Measurements from ENCODE around the gene MRPL20.
"Not testable (repeated sequence)": the region's sequence is repeated elsewhere in the genome, so short reads cannot be mapped to it uniquely, and the experiment has no call there.

DNA sequence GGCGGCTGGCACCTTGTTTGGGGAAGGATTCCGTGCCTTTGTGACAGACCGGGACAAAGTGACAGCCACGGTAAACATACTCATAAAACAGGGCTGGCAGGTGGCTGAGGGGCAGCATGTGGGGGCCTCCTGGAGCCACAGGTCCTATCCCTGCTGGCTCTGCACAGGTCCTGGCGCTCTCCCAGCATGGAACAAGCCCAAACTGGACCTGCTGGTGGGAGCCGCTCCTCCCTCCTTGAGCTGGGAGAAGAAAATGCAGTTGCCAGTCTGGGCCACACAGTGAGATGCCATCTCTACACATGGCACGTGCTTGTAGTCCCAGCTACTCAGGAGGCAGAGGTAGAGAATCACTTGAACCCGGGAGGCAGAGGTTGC lies 45.3 kb upstream of the MRPL20 start:
- TF ChIP-seq, protein P1, sequence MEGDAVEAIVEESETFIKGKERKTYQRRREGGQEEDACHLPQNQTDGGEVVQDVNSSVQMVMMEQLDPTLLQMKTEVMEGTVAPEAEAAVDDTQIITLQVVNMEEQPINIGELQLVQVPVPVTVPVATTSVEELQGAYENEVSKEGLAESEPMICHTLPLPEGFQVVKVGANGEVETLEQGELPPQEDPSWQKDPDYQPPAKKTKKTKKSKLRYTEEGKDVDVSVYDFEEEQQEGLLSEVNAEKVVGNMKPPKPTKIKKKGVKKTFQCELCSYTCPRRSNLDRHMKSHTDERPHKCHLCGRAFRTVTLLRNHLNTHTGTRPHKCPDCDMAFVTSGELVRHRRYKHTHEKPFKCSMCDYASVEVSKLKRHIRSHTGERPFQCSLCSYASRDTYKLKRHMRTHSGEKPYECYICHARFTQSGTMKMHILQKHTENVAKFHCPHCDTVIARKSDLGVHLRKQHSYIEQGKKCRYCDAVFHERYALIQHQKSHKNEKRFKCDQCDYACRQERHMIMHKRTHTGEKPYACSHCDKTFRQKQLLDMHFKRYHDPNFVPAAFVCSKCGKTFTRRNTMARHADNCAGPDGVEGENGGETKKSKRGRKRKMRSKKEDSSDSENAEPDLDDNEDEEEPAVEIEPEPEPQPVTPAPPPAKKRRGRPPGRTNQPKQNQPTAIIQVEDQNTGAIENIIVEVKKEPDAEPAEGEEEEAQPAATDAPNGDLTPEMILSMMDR (IDR thresholded peaks at IDR 0.05) = not testable (repeated sequence)
- not testable (repeated sequence) for TF ChIP-seq POLR2A (IDR thresholded peaks at IDR 0.05)

All from body of pancreas (tissue), 4 donors.